ENCODE measurements around the gene PGP.
A peak's percentile ranks its signal among the peaks of the same experiment; 100 is the strongest.
"Not testable (repeated sequence)": the region's sequence is repeated elsewhere in the genome, so short reads cannot be mapped to it uniquely, and the experiment has no call there.

Gene PGP, protein sequence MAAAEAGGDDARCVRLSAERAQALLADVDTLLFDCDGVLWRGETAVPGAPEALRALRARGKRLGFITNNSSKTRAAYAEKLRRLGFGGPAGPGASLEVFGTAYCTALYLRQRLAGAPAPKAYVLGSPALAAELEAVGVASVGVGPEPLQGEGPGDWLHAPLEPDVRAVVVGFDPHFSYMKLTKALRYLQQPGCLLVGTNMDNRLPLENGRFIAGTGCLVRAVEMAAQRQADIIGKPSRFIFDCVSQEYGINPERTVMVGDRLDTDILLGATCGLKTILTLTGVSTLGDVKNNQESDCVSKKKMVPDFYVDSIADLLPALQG

DNA sequence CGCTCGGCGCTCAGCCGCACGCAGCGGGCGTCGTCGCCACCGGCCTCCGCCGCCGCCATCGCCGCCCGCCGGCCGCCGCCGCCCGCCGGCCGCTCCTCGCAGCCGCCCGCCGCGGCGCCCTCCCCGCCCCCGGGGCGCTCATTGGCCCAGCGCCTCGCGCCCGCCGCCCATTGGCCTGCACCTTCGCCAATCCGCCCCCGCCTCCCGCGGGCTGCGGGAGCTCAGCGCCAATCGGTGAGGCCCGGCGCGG lies at the start of gene PGP:
Gene PGP, minus strand, starts transcription at position 122 of the 250 bp plus-strand sequence. Its CDS starts 63 bp downstream, at position 59.
- no peak for DNase-seq

DNA sequence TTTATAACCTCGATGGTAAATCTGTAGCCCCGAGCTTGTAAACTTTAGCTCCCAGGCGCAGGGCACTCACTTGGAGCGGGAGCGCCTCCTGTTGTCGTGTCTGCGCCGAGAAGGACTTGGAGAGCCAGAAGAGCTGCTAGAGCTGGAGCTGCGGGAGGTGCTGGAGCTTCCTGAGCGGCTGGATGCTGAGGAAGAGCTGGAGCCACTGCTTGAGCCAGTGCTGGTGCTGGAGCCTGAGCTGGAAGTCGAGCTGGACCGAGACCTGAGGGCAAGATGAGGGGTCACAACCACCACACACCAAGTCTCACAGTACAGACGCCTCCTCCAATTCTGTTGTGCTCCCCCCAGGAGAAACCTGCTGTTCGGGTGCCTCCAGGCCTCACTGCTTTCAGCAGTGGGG lies 48.4 kb upstream of the PGP start:
- DNase-seq, result not testable (repeated sequence)

DNA sequence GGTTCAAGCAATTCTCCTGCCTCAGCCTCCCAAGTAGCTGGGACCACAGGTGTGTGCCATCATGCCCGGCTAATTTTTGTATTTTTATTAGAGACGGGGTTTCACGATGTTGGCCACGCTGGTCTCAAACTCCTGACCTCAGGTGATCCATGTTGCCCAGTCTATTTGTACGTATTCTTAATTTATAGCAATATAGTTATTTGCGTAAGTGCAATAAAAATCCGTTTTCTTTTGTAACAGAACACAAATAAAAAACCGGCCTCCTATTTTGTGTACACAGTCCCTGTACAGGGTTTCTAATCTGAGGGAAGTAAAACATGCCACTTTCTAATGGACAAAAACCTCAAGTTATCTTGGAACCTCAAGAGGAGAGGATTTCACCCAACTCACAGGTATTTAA lies 45.6 kb upstream of the PGP start:
- no peak for DNase-seq

DNA sequence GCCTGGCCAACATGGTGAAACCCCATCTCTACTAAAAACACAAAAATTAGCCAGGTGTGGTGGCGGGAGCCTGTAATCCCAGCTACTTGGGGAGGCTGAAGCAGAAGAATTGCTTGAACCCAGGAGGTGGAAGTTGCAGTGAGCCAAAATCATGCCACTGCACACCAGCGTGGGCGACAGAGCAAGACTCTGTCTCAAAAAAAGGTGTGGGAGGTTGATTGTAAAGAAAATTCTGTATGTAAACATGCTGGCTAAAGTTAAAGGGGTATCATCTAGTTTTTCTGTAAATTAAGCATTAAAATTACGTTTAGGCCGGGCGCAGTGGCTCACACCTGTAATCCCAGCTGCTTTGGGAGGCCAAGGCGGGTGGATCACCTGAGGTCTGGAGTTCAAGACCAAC lies 43.9 kb upstream of the PGP start:
- not testable (repeated sequence) for DNase-seq

DNA sequence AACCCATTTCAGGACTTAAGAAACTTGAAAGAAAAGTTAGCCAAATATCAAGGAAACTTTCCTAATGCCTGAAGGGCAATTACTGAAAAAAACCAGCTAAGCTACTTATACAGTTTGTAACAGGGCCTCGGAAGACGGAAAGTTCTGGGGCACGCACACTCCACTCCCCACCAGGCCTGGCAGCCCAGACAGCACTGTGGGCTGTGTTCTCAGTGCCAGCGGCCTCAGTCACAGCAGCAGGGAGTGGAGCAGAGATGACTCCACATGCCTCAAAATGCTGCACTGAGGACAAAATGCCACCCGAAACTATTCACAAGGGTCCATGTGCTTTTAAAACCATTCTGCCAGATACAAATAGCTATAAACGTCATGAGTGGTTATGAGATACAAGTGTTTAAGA lies 43.1 kb upstream of the PGP start:
- no peak for DNase-seq

DNA sequence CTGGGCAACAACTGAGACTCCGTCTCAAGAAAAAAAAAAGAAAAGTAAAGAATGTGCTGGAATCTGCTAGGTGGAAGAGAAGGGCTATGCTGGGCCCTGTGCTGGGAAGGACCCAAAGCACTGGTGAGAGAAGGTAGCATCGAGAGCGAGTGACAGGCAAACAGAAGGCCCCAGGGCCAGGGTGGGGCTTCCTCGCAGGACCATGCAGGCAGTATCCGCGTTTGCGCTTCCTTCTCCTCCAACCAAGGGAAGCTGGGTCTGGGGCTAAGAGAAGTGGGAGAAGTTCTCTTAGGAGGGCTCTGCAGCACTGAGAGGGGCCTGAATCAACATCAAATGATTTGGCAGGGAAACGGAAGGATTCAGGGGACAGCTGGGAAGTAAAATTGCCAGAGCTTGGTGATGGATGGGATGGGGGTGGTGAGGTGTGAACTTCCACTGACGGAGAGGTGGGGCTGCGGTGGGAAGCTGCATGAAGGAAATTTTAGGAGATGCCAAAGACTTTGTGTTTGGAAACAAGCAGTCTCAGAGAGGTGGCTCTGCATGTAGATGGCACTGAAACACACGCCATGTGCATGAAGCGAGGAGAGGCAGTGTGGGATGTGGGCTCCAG lies 42.0 kb upstream of the PGP start:
- DNase-seq, result no peak

DNA sequence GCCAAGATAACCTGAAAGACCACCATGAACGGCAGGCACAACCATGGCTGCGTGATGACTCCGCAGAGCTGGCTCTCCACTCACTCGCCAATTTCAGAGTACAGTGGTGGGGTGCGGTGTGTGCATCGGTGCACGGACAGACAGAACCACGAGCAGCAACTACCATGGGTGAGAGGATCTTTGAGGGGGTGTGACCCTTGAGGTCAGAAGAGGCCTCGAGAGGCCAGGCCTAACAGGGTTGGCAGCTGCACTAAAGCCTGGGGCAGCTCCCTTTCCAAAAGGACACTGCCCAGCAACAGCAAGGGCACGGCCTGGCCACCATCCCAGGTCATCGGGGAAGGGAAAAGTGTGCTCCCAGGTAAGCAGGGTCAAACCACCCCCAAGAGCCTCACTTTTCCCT lies 38.7 kb upstream of the PGP start:
- no peak for DNase-seq

DNA sequence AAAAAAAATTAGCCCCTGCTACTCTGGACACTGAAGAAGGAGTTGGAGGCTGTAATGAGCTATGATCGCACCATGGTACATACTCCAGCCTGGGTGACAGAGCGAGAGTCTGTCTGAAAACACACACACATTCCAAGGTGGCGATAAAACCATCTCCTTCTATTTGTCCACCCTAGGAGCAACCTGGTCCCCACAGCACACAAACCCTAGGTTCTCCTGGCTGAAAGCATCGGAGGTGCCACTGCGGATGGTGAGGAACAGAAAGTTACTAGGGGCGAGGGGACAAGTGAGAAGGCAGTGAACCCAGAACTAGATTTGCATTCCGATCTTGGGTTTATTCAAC lies 38.1 kb upstream of the PGP start:
- DNase-seq, result no peak

DNA sequence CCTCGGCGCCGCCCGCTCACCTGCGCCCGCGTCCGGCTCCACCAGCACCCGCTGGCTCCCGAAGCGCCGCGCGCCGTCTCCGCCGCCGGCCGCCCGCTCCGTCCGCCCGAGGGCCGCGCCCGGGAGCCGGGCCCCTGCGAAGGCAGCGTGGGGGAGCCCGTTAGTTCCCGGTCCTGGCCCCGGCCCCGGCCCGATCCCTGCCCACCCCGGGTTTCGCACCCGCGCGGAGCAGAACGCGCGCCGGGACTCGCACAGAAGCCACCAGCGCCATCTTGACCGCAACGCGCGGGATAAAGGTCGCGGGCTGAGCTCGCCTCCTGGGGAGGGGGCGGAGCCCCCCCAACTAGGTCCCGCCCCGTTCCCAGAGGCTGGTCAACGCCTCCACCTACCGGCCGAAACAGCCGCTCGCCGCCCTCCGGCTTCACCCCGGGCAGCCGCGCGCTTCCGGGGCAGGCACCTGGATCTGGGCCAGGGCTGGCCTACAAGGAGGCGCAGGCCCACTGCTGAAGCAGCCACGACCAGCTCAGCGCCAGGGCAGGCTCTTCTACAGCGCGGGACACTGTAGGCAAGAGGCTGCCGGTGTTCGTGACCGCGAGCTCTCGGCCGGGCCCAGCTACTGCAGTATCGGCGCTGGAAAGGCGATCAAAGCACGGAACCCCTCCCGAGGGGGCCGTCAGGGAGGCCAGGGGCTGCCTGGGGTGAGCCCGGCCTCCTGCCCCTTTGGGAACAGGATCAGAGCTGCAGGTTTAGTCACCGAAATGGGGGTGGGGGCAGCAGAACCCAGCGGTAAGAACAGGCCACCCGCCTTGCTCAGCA lies 36.9 kb upstream of the PGP start, which contains the start of gene ECI1:
Gene ECI1, minus strand, starts transcription at position 292 of the 816 bp plus-strand sequence. Its CDS starts 21 bp downstream, at position 271.
- DNase-seq, result peak; percentile 89

DNA sequence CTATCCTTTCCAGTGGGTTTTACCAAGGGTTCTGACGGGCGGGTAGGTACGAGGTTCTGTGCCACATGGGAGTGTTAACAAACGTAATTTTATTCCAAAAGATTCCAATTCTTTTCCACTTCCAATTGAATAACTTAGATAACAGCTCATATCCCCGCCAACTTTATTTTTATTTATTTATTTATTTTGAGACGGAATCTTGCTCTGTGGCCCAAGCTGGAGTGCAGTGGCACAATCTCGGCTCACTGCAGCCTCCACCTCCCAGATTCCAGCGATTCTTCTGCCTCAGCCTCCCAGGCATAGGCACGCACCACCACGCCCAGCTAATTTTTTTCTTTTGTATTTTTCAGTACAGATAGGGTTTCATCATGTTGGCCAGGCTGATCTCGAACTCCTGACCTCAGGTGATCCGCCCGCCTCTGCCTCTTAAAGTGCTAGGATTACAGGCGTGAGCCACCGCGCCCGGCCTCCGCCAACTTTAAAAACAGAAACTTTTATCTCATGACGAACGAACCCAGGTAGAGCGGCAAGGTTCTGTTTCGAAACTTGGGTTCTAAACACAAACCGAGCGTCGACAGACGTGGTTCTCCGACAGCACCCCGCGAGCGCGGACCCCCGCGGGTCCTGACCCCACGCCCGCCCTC lies 36.1 kb upstream of the PGP start:
- DNase-seq, result no peak

DNA sequence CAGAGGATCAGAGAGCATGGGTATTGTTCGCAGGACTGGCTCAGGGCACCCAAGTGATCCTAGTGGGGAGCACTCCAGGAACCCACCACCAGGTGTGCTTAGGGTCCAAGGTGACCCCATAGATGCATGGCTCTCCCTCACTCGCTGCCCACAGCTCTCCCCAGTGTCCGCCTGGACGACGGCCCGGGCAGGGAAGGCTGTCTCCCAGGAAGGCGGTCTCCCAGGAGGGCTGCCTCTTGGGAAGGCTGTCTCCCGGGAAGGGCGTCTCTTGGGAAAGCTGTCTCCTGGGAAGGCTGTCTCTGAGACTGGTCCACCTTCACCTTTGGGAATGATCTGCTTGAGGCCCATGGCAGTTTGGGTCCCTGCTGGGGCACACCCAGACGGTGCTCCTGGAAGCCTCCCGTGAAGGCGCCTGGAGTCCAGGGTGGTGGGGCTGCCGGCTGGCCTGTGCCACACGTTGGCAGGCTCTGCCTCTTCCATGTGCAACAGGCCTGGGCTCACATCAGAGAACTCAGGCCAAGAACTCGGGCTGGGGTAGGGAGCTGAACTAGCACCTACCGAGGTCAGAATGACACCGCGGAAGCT lies 31.8 kb upstream of the PGP start:
- no peak for DNase-seq

DNA sequence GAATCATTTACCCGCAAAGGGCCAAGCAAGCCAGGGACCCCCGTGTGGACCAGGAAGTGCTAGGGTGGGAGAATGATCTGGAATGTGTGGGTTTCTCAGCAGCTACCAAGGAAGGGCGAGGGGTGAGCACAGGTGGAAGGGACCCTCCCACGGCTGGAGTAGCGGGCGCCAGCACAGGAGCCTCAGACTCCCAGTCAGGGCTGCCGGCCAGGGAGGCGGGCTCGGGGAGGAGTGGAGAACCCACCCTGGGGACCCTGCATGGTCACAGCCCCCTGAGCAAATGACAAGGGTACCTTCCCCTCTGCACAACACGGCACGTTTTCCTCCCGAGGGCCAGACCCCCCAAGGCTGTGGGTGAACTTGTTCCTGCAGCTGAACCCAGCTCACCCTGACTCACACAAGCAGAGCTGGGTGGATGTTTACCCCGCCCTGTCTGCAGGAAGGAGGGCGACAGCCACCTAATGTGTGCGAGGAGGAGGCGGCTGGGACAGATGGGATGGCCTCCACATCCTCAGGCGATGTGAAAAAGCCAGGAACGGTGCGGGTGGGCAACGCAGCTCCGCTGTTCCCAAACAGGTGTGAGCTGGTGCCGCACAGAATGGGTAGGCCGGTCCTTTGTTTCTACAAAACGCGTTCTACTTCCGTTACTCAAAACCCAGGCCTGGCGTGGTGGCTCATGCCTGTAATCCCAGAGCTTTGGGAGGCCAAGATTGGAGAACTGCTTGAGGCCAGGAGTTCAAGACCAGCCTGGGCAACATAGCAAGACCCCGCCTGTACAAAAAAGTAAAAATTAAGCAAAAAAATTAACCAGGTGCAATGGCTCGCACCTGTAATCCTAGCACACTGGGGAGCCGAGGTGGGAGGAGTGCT lies 30.5 kb upstream of the PGP start:
- DNase-seq, result no peak

DNA sequence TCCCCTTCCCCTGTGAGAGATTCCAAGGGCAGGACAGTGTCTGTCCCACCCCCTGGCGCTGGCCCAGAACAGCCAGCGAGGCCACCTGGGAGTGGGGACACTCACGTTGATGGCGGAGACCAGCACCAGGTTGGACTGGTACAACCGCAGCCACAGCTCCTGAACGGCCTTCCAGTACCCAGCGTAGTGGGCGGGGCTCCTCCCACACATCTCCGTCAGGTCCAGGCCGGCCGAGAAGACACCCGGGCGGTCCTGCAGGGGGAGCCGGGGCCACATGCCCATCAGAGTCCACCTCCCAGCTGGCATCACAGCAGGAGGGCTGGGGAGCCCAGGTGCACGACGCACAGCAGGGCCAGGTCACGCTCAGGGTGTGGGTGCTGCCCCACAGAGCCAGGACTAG lies 29.7 kb upstream of the PGP start:
- DNase-seq, result no peak

DNA sequence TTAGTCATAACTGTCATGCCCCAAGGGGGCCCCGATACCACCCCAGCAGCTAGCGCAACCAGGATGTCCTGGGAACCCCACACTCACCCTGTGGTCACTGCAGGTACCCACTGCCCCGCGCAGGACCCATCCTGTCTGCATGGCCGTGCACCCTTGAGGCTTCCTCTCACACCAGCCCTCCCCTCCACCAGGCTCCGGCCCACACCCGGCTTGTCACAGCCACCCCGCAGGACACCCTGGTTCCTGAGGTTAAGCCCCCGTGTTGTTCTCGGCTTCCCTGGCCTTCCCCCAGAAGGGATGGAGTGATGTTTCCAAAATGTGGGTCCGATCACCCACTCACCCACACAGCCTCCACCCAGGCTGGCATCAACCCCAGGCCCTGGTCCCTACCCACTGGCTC lies 29.1 kb upstream of the PGP start:
- no peak for DNase-seq

DNA sequence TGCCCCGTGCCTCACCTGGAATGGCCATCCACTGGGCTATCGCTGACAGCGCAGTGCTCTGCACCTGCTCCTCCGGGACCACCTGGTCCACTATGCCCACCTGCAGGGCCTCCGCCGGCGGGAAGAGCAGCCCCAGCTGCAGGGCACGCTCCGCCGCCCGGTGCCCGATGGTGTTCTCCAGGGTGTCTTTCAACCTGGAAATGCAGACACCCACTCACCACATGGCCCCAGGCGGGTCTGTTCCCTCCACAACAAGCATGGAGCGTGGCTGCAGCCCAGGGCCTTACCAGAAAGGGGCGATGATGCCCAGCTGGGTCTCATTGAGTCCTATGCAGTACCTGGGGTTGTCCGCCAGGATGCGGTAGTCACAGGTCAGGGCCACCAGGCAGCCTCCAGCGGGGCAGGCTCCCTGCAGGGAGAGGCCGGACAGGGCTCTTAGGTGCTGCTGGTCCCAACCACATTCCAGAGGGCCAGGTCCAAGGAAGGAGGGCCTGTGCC lies 28.4 kb upstream of the PGP start:
- DNase-seq, result no peak

DNA sequence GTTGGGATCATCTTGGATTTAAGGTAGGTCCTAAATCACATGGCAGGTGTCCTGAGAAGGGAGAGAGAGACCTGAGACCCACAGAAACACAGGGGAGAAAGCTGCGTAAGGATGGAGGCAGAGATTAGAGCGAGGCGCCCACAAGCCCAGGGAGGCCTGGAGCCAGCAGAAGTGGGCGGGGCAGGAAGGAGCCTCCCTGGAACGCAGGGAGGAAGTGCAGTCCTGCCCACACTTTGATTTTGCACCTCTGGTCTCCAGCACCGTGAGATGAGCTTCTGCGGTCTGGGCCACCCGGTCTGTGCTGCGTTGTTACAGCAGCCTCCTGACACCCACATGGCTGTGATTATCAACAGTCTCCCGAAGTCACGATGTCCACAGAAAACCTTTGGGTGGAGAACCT lies 28.0 kb upstream of the PGP start:
- DNase-seq, result no peak

DNA sequence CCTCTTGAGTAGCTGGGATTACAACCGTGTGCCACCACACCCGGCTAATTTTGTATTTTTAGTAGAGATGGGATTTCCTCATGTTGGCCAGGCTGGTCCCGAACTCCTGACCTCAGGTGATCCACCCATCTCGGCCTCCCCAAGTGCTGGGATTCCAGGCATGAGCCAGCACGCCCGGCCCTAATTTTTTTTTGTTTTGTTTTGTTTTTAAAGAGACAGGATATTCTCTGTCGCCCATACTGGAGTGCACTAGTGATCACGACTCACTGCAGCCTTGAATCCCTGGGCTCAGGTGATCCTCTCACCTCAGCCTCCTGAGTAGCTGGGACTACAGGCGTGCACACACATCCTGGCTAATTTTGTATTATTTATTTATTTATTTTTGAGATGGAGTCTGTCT lies 25.7 kb upstream of the PGP start:
- not testable (repeated sequence) for DNase-seq

DNA sequence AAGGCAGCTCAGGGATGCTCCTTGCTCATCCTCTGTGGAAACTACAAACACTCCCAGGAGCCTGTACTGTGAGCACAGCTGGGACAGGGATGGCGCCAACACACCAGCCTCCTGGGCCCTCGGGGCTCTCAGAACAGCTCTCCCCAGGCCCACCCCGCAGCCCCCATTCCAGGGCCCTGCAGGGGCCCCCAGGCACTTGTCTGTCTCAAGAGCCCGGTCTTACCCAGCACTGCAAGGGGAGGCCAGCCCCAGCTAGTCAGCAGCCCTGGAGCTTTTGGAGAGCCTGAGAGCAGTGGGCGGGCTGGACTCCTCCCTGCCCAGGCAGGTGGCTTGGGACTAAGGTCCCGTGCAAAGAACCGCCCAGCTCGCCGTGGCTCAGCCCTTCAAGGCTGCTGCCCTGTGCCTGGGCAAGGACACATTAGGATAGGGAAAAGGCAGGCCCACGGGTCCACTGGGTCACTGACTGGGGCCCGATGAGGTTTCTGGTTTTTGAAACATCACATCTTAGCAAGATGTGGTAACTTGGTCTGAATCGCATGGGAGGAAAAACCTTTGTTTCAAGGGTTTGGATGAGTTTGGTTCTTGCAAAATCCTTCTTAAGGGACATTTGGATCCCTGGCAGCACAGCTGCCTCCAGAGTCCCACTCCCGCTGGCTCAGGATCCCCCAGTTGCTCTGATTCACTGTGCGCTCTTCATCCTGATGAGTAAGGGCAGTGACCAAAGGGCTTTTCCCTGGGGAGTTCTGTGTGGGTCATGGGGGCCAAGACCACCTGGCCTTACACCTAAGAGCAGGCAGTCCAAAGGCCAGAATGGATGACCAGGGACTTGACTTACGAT lies 24.4 kb upstream of the PGP start:
- DNase-seq, result no peak

DNA sequence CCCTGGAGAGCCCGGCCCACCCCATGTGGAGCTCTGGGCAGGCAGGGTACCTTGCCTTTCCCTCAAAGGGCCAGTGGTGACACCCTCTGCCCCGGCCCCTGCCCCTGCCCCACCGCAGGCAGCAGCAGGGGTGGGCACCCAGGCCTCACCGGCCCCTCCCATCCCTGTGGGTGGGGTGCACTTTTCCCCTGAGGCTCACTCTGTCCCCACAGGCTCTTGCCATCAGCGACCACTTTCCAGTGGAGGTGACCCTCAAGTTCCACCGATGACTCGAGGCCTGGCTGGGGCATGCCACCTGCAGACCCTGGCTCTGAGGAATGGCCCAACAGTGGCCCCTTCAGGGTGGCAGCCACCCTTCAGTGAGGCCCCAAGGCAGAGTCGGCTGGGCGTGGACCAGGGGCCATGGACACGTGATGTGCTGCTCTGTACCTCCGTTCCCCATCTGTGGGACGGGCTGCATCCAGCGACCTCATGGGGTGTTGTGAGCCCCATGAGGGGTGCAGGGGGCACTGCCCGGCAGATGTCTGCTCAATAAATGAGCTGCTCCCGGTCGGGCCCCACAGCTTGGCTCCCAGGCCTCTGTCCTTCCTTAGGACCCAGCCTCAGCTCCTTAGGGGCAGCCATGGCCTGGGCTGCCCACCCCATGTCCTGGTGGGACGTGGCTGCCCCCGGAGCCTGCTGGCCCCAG lies 23.7 kb upstream of the PGP start:
- no peak for DNase-seq

DNA sequence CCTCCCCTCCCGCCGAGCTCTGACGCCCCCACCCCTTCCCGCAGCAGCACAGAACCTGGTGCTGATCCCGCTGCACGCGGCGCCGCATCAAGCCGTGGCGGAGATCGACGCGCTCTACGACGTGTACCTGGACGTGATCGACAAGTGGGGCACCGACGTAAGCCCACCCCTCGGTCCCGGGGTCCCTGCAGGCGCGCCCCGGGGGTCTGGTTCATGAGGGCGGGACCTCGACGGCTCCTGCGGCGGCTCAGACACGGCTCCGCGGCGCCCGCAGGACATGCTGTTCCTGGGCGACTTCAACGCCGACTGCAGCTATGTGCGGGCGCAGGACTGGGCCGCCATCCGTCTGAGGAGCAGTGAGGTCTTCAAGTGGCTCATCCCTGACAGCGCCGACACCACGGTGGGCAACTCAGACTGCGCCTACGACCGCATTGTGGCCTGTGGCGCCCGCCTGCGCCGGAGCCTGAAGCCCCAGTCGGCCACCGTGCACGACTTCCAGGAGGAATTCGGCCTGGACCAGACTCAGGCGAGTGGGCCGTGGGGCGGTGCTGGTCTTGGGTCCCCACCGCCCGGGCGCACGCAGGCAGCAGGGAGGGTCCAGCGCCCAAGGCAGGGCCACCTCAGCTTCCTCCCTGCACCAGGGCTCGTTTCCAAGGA lies 23.0 kb upstream of the PGP start:
- no peak for DNase-seq

Data from GF-D8 (cell line).